ENCODE results near the gene LLGL2.

The LLGL2 gene

DNA sequence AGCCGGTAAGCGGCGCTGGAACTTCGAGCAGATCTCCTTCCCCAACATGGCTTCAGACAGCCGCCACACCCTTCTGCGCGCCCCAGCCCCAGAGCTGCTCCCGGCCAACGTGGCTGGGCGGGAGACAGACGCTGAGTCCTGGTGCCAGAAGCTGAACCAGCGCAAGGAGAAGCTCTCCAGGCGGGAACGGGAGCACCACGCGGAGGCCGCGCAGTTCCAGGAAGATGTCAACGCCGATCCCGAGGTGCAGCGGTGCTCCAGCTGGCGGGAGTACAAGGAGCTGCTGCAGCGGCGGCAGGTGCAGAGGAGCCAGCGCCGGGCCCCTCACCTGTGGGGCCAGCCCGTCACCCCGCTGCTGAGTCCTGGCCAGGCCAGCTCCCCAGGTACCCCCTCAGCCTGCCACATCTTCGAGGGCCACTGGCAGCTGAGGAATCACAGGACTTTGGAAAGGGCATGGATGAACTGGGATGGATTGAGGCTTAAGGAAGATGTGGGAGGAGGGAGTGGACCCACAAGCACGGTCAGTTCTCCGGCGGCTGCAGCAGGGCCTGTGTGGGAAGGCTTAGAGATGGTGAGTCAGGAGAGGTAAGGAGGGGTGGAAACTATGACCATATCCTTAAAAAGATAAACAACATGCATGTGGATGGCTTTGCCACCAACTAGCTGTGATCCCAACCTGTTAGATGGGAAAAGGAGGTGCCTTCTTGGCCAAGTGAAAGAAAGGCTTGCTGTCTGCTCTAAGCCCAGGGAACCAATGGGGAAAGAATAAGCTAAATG, 3.4 kb upstream of the LLGL2 start:
- DNase-seq (ENCODE audit: low read depth, low spot score) = no peak

GRCh38 chr17:75523647-75524046, 1.9 kb upstream of the LLGL2 start:
- DNase-seq (ENCODE audit: low read depth, low spot score) = no peak

- no peak for DNase-seq (ENCODE audit: low read depth, low spot score)
These were observed 1.1 kb upstream of the LLGL2 start for GRCh38 chr17:75524269-75524969.

- no peak for DNase-seq (ENCODE audit: low read depth, low spot score)
These were observed 483 bp downstream of the LLGL2 start for GRCh38 chr17:75525806-75526554.

- DNase-seq (ENCODE audit: low read depth, low spot score) = no peak
These were observed 1.2 kb downstream of the LLGL2 start for GRCh38 chr17:75526555-75527270.

GRCh38 chr17:75530837-75531720, 5.6 kb downstream of the LLGL2 start:
- DNase-seq (ENCODE audit: low read depth, low spot score) = no peak

GRCh38 chr17:75531721-75532072, 6.2 kb downstream of the LLGL2 start:
- no peak for DNase-seq (ENCODE audit: low read depth, low spot score)

DNA sequence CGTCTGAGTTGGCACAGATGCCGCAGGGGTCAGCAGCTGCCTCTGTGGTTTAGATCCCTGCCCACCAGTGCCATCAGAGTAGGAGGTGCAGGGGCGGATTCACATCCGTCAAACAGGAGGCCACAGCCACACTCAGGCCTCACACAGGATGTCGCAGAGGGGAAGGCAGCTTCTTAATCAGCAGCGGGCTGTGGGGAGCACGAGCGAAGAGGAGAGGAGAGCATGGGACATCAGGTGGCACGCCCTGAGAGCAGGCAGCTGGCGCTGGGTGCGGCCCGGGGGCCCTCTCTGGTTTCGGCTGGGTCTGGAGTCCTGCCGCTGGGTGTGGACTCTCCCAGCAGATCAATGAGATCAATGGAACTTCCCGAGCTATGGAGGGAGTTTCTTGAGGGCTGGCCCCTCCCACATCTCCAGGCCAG, 9.6 kb downstream of the LLGL2 start:
- DNase-seq (ENCODE audit: low read depth, low spot score) = no peak

DNA sequence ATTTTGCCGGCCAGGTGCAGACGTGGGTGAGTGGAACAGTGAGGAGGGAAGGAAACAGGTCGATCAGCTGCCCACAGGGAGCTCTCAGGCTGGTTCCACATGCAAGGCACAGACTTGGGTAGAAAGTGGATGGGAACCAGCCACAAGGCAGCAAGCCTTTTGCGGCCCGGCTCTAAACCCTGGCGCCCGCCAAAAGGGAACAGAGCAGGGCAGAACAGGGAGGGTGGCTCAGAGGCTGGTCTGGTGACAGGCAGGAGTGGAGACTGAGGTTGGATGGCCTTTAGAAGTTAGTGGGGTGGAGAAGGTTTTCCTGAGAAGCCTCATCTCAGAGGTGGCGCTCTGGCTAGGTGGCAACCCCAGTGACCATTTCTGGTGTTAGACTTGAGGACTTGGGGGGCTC, 10.4 kb downstream of the LLGL2 start:
- no peak for DNase-seq (ENCODE audit: low read depth, low spot score)

- DNase-seq (ENCODE audit: low read depth, low spot score) = no peak
These were observed 10.9 kb downstream of the LLGL2 start for GRCh38 chr17:75536366-75536765.

GRCh38 chr17:75539967-75540729, 14.7 kb downstream of the LLGL2 start:
- no peak for DNase-seq (ENCODE audit: low read depth, low spot score)

GRCh38 chr17:75540923-75541503, 15.5 kb downstream of the LLGL2 start:
- no peak for DNase-seq (ENCODE audit: low read depth, low spot score)

DNA sequence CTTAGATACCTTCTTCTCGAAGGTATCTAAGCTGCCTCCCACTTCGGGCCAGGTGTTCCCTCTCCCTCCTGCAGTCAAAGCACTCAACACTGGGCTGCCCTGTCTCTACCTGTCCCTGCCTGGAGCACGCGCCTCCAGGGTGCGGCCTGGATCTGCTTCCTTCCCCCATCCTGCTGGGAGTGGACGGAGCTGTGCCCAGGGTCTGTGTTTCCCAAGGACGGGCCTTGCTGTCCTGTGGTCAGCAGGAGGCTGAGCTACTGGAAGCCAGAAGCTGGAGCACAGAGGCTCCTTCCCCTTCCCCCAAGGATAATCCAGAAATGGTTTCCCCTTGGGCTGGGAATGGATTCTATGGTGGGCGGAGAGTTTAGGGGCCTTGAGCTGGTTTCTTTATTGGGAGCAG, 16.7 kb downstream of the LLGL2 start:
- no peak for DNase-seq (ENCODE audit: low read depth, low spot score)

DNA sequence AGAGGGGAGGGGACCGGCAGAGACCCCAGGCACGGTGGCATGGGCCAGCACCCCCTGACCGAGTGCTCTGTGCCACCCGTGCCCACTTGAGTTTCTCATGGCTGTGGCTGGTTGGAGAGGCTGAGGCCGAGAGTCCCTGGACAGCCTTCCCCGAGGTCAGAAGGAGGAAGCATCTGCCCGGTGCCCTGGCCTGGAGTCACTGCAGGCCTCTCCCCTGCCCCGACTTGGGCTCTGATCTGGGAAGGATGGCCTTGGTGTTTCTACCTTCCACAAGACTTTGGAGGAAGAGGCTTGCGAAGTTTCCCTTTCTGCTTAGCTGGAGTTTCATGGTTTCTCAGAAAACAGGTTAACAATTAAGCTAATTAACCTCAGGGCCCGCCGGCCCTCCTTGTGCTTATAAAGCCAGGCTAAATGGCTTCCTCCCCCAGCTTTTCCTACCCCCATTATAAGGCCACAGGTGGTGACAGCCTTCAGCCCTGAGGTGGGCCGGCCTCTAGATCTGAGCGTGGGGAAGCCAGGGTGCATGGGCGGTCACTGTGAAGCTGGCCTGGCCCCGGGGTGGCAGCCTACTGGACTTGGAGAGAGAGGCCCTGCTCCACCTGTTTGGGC, 17.3 kb downstream of the LLGL2 start:
- DNase-seq (ENCODE audit: low read depth, low spot score) = no peak

GRCh38 chr17:75544250-75544649, 18.8 kb downstream of the LLGL2 start:
- no peak for DNase-seq (ENCODE audit: low read depth, low spot score)

DNA sequence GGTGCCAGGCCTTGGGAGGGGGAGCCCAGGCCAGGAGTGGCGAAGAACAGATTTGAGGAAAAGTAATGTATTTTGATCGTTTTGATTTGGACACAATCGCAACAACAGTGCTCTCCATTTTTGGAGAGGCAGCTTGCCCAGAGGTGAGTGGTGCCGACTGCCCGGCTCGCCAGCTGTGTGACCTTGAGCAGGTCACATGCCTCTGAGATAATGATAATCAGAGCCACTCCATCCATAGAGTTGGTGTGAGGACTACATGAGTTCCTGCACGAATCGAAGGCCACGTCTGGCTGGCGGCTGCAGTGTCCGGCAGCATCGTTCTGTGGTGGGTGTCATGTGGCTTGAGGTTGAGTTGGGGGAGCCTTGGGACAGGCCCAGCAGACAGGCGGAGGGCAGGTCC, 20.7 kb downstream of the LLGL2 start:
- no peak for DNase-seq (ENCODE audit: low read depth, low spot score)

DNA sequence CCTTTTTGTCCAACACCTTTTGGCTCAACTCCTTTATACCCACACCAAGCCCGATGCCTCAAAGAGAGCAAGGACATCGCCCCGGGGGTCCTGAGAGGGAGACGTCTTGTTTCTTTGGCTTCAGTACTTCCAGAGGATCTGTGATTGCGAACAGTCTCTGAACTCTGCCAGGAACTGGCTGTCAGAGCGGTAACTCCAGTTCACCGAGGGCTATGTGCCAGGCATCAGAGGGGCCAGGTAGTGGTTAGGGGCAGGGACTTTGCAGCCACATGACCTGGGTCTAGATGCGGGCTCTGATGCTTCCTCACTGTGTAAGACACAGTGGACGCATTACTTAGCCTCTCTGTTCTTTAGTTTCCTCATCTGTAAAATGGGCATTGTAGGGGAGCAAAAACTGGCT, 21.6 kb downstream of the LLGL2 start:
- DNase-seq (ENCODE audit: low read depth, low spot score) = no peak

- no peak for DNase-seq (ENCODE audit: low read depth, low spot score)
These were observed 23.3 kb downstream of the LLGL2 start for GRCh38 chr17:75548813-75549212.

Measured in activated naive CD8-positive, alpha-beta T cell treated with anti-CD3 and anti-CD28 coated beads, Interleukin-2, amount 50 U/mL, for 16 hours (primary cell).